Uterus (tissue), 2 donors: ENCODE data around the gene TADA2B.

Experiments
- POLR2A ChIP-seq, 2 donors: fragments of 450-650 bp; IDR thresholded peaks; one replicate each; pipeline ENCODE4 v1.6.1; 2016; ENCODE audit warnings: antibody characterized with exemption in 2 of 2, mild to moderate bottlenecking in 1 of 2, moderate library complexity in 1 of 2
- TF ChIP-seq, protein P1 (sequence below), 4 experiments: fragments of 200-600 bp in 2 of 4; fragments of 450-650 bp in 2 of 4; sonication (generic) in 2 of 4; IDR thresholded peaks; one replicate each; pipeline ENCODE4 v1.5.1; 2016 to 2019; ENCODE audit warnings: antibody characterized with exemption in 4 of 4, mild to moderate bottlenecking in 2 of 4, moderate library complexity in 1 of 4

DNA sequence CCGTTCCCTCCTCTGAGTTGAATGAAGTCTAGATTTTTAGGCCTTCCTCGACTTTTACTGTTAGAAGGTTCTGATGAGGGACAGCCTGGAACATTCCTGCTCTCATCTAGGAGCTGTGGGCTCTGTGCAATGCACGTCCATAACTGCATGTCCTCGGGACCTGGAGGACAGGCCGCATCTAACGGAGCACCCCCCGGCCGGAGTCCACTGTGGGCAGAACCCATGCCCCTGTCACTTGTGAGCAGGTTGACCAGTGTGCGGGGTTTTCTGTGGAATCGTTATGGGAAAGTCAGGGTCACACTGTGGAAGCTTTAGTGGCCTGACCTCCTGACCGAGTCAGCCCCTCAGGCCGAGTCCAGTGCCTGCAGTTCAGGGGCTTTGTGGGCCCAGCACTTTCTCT lies 19.3 kb upstream of the TADA2B start:
- TF ChIP-seq, protein P1, sequence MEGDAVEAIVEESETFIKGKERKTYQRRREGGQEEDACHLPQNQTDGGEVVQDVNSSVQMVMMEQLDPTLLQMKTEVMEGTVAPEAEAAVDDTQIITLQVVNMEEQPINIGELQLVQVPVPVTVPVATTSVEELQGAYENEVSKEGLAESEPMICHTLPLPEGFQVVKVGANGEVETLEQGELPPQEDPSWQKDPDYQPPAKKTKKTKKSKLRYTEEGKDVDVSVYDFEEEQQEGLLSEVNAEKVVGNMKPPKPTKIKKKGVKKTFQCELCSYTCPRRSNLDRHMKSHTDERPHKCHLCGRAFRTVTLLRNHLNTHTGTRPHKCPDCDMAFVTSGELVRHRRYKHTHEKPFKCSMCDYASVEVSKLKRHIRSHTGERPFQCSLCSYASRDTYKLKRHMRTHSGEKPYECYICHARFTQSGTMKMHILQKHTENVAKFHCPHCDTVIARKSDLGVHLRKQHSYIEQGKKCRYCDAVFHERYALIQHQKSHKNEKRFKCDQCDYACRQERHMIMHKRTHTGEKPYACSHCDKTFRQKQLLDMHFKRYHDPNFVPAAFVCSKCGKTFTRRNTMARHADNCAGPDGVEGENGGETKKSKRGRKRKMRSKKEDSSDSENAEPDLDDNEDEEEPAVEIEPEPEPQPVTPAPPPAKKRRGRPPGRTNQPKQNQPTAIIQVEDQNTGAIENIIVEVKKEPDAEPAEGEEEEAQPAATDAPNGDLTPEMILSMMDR (IDR thresholded peaks at IDR 0.05): no peak
- no peak for TF ChIP-seq POLR2A (IDR thresholded peaks at IDR 0.05)
